Measurements from ENCODE around the gene DBN1.

Gene DBN1

GRCh38 chr5:177495243-177496060 is 22.0 kb upstream of the DBN1 start:
- H3K9ac ChIP-seq (ENCODE audit: low read length), result peak overlapping the region; percentile 98
- DNase-seq (ENCODE audit: low read depth), result peak; percentile 89
- no peaks in the 10 kb centered on the region for H3K27me3 ChIP-seq (replicated peaks; ENCODE audit: control insufficient read depth, insufficient read depth, low read length)
- H3K4me3 ChIP-seq (ENCODE audit: low read length), result peak overlapping the region; percentile 85
- H3K36me3 ChIP-seq (ENCODE audit: control insufficient read depth, insufficient read depth, low read length, severe bottlenecking), result peaks cover 18% of the 10 kb centered on the region
- no peaks in the 10 kb centered on the region for H3K9me3 ChIP-seq (ENCODE audit: control insufficient read depth, low read length)
- H3K4me1 ChIP-seq (ENCODE audit: control insufficient read depth, insufficient read depth, low read length), result peaks cover 43% of the 10 kb centered on the region

DNA sequence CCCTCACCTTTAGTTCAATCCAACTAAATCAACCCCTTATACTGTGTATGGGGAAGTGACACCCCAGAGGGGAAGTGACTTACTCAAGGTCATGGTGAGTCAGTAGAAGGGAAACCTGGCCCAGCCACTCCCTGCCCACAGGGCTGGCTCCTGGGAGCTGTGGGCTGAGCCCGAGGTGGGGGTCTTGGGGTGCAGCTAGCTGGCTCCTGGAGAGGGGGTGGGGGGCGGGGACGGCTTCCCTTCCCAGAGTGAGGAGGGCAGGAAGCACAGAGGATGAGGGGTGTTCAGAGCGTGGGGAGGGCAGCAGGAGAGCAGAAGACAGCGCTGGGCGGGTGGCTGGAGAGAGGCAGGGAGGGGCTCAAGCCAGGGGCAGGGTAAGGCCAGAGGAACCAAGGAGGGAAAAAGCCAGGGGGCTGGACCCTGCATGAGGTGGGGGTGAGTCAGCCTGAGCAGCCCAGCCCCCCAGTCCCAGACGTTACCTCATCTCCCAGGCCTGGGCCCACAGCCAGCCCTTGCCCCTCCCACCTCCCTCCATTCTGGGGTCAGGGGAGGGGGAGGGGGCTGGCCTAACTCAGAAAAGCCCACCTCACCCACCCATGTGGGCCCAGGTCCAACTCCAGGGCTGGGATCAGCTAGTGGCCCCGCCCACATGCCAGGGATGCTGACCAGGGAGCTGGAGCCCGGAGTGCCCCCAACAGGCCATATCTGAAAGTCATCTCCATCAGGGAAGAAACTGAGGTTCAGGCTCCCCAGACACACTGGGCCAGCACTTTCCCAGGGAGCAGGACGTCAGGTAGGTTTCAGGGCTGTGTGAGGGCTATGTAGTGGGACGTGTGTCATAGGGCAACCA is 21.1 kb upstream of the DBN1 start:
- peak overlapping the region; percentile 59 for H3K4me3 ChIP-seq (ENCODE audit: low read length)
- H3K27me3 ChIP-seq (replicated peaks; ENCODE audit: control insufficient read depth, insufficient read depth, low read length), result no peaks in the 10 kb centered on the region
- DNase-seq (ENCODE audit: low read depth), result peak; percentile 88
- peaks cover 27% of the 10 kb centered on the region for H3K36me3 ChIP-seq (ENCODE audit: control insufficient read depth, insufficient read depth, low read length, severe bottlenecking)
- H3K4me1 ChIP-seq (ENCODE audit: control insufficient read depth, insufficient read depth, low read length), result peaks cover 43% of the 10 kb centered on the region
- no peaks in the 10 kb centered on the region for H3K9me3 ChIP-seq (ENCODE audit: control insufficient read depth, low read length)
- peak overlapping the region; percentile 98 for H3K9ac ChIP-seq (ENCODE audit: low read length)

- no peak for DNase-seq (ENCODE audit: low read depth)
- H3K9ac ChIP-seq (ENCODE audit: low read length), result peak overlapping the region; percentile 71
- peak overlapping the region; percentile 50 for H3K4me3 ChIP-seq (ENCODE audit: low read length)
- no peaks in the 10 kb centered on the region for H3K27me3 ChIP-seq (replicated peaks; ENCODE audit: control insufficient read depth, insufficient read depth, low read length)
- H3K4me1 ChIP-seq (ENCODE audit: control insufficient read depth, insufficient read depth, low read length), result peaks cover 43% of the 10 kb centered on the region
- H3K9me3 ChIP-seq (ENCODE audit: control insufficient read depth, low read length), result no peaks in the 10 kb centered on the region
- peaks cover 33% of the 10 kb centered on the region for H3K36me3 ChIP-seq (ENCODE audit: control insufficient read depth, insufficient read depth, low read length, severe bottlenecking)
Measured at GRCh38 chr5:177493795-177494345, 20.4 kb upstream of the DBN1 start.

DNA sequence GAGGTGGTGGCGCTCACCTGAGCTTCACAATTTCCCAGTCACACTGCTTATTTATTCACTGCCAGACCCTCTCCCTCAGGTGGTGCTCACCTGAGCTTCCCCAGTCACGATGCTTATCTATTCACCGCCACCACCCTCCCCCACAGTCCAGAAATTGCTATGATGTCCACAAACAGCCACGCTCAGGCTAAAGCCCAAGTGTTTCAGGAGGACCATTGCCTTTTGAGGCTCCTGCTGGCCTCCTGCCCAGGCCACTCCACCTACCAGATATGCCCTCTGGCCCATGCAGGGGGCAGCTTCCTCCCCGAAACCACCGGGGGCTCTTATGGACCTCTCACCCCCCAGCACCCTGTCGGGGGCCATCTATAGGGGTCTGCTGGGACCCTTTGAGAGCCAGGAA is 19.4 kb upstream of the DBN1 start:
- Histone ChIP-seq H3K4me1 (ENCODE audit: control insufficient read depth, insufficient read depth, low read length) (peaks cover 38% of the 10 kb centered on the region), H3K9ac (ENCODE audit: low read length) (peak overlapping the region; percentile 71), H3K4me3 (ENCODE audit: low read length) (no peak overlapping the region), H3K27me3 (replicated peaks; ENCODE audit: control insufficient read depth, insufficient read depth, low read length) (no peaks in the 10 kb centered on the region), H3K36me3 (ENCODE audit: control insufficient read depth, insufficient read depth, low read length, severe bottlenecking) (peaks cover 43% of the 10 kb centered on the region), H3K9me3 (ENCODE audit: control insufficient read depth, low read length) (no peaks in the 10 kb centered on the region)
- no peak for DNase-seq (ENCODE audit: low read depth)

DNA sequence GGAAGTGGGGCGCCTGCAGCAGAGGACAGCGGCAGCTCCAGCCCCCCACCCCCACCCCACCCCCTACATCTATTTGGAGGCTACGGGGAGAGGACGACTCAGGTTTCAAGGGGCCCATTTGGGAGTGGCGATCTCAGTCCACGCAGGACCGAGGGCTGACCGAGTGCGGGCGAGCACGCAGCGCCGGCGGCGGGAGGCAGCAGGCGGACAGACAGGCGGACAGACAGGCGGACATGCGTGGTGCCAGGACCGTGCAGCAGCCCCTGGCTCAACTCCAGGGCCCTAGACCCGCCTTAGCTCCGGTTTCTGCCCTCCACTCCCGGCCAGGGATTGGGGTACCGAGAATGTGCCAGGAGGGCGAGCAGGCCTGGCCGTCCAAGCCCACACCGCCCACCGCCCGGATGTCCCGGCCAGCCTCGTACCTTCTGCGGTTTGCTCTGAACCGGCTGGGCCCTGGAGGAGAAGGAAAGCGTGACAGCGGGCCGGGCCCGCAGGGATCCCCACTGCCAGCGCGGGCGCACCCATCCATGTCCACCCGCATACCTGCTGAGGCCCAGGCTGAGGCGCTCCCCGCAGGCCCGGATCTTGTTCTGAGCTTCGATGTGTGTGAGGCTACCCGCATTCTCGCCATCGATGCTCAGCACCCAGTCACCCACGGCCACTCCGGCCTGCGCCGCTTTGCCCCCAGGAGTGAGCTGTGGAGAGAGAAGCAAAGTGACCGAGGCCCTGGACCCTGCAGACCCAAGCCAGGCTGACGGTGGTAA is 18.7 kb upstream of the DBN1 start:
- no peak overlapping the region for H3K4me3 ChIP-seq (ENCODE audit: low read length)
- peaks cover 50% of the 10 kb centered on the region for H3K36me3 ChIP-seq (ENCODE audit: control insufficient read depth, insufficient read depth, low read length, severe bottlenecking)
- H3K9ac ChIP-seq (ENCODE audit: low read length), result peak overlapping the region; percentile 71
- H3K27me3 ChIP-seq (replicated peaks; ENCODE audit: control insufficient read depth, insufficient read depth, low read length), result no peaks in the 10 kb centered on the region
- no peak for DNase-seq (ENCODE audit: low read depth)
- peaks cover 37% of the 10 kb centered on the region for H3K4me1 ChIP-seq (ENCODE audit: control insufficient read depth, insufficient read depth, low read length)
- H3K9me3 ChIP-seq (ENCODE audit: control insufficient read depth, low read length), result no peaks in the 10 kb centered on the region

DNA sequence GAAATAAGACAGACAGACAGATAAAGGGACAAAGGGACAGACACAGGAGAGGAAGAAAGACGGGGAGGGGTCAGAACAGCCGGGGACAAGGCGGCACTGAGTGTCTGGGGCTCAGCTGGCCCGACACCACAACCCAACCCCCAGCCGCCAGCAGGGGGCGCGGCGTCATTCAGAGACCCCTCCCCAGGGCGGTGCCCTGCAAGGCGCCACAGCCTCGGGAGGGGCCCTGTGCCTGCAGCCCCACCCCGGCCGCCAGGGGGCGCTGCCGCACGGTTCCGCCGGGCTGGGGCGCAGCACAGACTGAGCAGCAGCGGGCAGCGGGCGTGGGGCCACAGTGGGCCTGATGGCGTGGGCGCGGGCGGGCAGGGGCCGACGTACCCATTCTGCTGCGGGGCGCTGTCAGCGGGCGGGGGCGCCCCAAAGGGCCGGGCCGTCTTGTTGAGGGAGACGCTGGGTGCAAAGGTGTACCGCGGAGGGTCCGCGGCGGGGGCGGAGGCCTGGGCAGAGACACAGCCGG is 18.1 kb upstream of the DBN1 start:
- DNase-seq (ENCODE audit: low read depth), result peak; percentile 76
- H3K27me3 ChIP-seq (replicated peaks; ENCODE audit: control insufficient read depth, insufficient read depth, low read length), result no peaks in the 10 kb centered on the region
- no peak overlapping the region for H3K9ac ChIP-seq (ENCODE audit: low read length)
- peaks cover 36% of the 10 kb centered on the region for H3K4me1 ChIP-seq (ENCODE audit: control insufficient read depth, insufficient read depth, low read length)
- H3K9me3 ChIP-seq (ENCODE audit: control insufficient read depth, low read length), result no peaks in the 10 kb centered on the region
- peaks cover 53% of the 10 kb centered on the region for H3K36me3 ChIP-seq (ENCODE audit: control insufficient read depth, insufficient read depth, low read length, severe bottlenecking)
- no peak overlapping the region for H3K4me3 ChIP-seq (ENCODE audit: low read length)

- H3K36me3 ChIP-seq (ENCODE audit: control insufficient read depth, insufficient read depth, low read length, severe bottlenecking), result peaks cover 58% of the 10 kb centered on the region
- no peaks in the 10 kb centered on the region for H3K27me3 ChIP-seq (replicated peaks; ENCODE audit: control insufficient read depth, insufficient read depth, low read length)
- DNase-seq (ENCODE audit: low read depth), result no peak
- H3K4me1 ChIP-seq (ENCODE audit: control insufficient read depth, insufficient read depth, low read length), result peaks cover 31% of the 10 kb centered on the region
- H3K4me3 ChIP-seq (ENCODE audit: low read length), result no peak overlapping the region
- H3K9ac ChIP-seq (ENCODE audit: low read length), result peak overlapping the region; percentile 38
- no peaks in the 10 kb centered on the region for H3K9me3 ChIP-seq (ENCODE audit: control insufficient read depth, low read length)
Measured at GRCh38 chr5:177490992-177491391, 17.6 kb upstream of the DBN1 start.

GRCh38 chr5:177490311-177490991 is 17.0 kb upstream of the DBN1 start:
- Histone ChIP-seq H3K9me3 (ENCODE audit: control insufficient read depth, low read length) (no peaks in the 10 kb centered on the region), H3K4me1 (ENCODE audit: control insufficient read depth, insufficient read depth, low read length) (peaks cover 25% of the 10 kb centered on the region), H3K4me3 (ENCODE audit: low read length) (no peak overlapping the region), H3K27me3 (replicated peaks; ENCODE audit: control insufficient read depth, insufficient read depth, low read length) (no peaks in the 10 kb centered on the region), H3K36me3 (ENCODE audit: control insufficient read depth, insufficient read depth, low read length, severe bottlenecking) (peaks cover 59% of the 10 kb centered on the region), H3K9ac (ENCODE audit: low read length) (peak overlapping the region; percentile 38)
- DNase-seq (ENCODE audit: low read depth), result no peak

GRCh38 chr5:177489119-177489716 is 15.8 kb upstream of the DBN1 start:
- Histone ChIP-seq H3K9ac (ENCODE audit: low read length) (no peak overlapping the region), H3K27me3 (replicated peaks; ENCODE audit: control insufficient read depth, insufficient read depth, low read length) (no peaks in the 10 kb centered on the region), H3K36me3 (ENCODE audit: control insufficient read depth, insufficient read depth, low read length, severe bottlenecking) (peaks cover 59% of the 10 kb centered on the region), H3K4me3 (ENCODE audit: low read length) (no peak overlapping the region), H3K4me1 (ENCODE audit: control insufficient read depth, insufficient read depth, low read length) (peaks cover 14% of the 10 kb centered on the region), H3K9me3 (ENCODE audit: control insufficient read depth, low read length) (no peaks in the 10 kb centered on the region)
- DNase-seq (ENCODE audit: low read depth), result no peak

- Histone ChIP-seq H3K4me3 (ENCODE audit: low read length) (no peak overlapping the region), H3K27me3 (replicated peaks; ENCODE audit: control insufficient read depth, insufficient read depth, low read length) (no peaks in the 10 kb centered on the region), H3K36me3 (ENCODE audit: control insufficient read depth, insufficient read depth, low read length, severe bottlenecking) (peaks cover 63% of the 10 kb centered on the region), H3K9me3 (ENCODE audit: control insufficient read depth, low read length) (no peaks in the 10 kb centered on the region), H3K4me1 (ENCODE audit: control insufficient read depth, insufficient read depth, low read length) (peaks cover 2% of the 10 kb centered on the region), H3K9ac (ENCODE audit: low read length) (no peak overlapping the region)
- no peak for DNase-seq (ENCODE audit: low read depth)
Measured at GRCh38 chr5:177487975-177488374, 14.5 kb upstream of the DBN1 start.

Measured in adipocyte (in vitro differentiated cells).